ENCODE results near the gene IL20RB. TPM values are rescaled to one million over a fixed set of nuclear protein-coding genes. Genes with fewer than 3 reads are reported as not detected.

IL20RB gene
- total RNA-seq, 1 experiment from 2014 or later, result 4.2 TPM

- intact Hi-C loops (cut with micrococcal nuclease; ENCODE audit: unreplicated experiment), result no loop called here
- POLR2A ChIA-PET (ENCODE audit: low non-redundant PET), result interaction anchor here (0.6 kb wide), 1 partner anchor 1791 kb away, joined by 3 read pairs; no protein-coding TSS in a partner anchor
- peaks cover 13% of the 10 kb centered on the region for H3K36me3 ChIP-seq (ENCODE audit: insufficient read depth, low read length, poor library complexity, severe bottlenecking)
- peak; percentile 55 for DNase-seq (ENCODE audit: low spot score)
- BruUV-seq (replicated peaks), result no TSS peak
- CTCF ChIA-PET, result no interaction called here
- TF ChIP-seq EZH2 (IDR thresholded peaks at IDR 0.05; ENCODE audit: borderline replicate concordance, low read depth, low read length, poor library complexity, severe bottlenecking) (no peak), CTCF (conservative IDR thresholded peaks at IDR 0.05; ENCODE audit: low read depth, low read length) (no peak)
- no peaks in the 10 kb centered on the region for H3K27me3 ChIP-seq (replicated peaks; ENCODE audit: insufficient read depth, low read depth, low read length, poor library complexity)
- H3K9me3 ChIP-seq (ENCODE audit: low read depth, low read length, poor library complexity, severe bottlenecking), result peaks cover 10% of the 10 kb centered on the region
- H3K4me1 ChIP-seq (ENCODE audit: insufficient read depth, low read length, poor library complexity, severe bottlenecking), result peaks cover 47% of the 10 kb centered on the region
- peak overlapping the region; percentile 18 for H3K4me3 ChIP-seq (ENCODE audit: low read depth, low read length, poor library complexity, severe bottlenecking)
- H3K27ac ChIP-seq (ENCODE audit: low read depth, low read length, poor library complexity, severe bottlenecking), result peak overlapping the region; percentile 66
These were observed 32.2 kb upstream of the IL20RB start for GRCh38 chr3:136925425-136926190.

GRCh38 chr3:136928240-136928639 is 29.5 kb upstream of the IL20RB start:
- POLR2A ChIA-PET (ENCODE audit: low non-redundant PET), result no interaction called here
- intact Hi-C loops (cut with micrococcal nuclease; ENCODE audit: unreplicated experiment), result no loop called here
- H3K36me3 ChIP-seq (ENCODE audit: insufficient read depth, low read length, poor library complexity, severe bottlenecking), result peaks cover 4% of the 10 kb centered on the region
- CTCF ChIA-PET, result no interaction called here
- no peaks in the 10 kb centered on the region for H3K27me3 ChIP-seq (replicated peaks; ENCODE audit: insufficient read depth, low read depth, low read length, poor library complexity)
- TF ChIP-seq CTCF (conservative IDR thresholded peaks at IDR 0.05; ENCODE audit: low read depth, low read length) (no peak), EZH2 (IDR thresholded peaks at IDR 0.05; ENCODE audit: borderline replicate concordance, low read depth, low read length, poor library complexity, severe bottlenecking) (no peak)
- BruUV-seq (replicated peaks), result no TSS peak
- H3K4me1 ChIP-seq (ENCODE audit: insufficient read depth, low read length, poor library complexity, severe bottlenecking), result peaks cover 62% of the 10 kb centered on the region
- no peak overlapping the region for H3K4me3 ChIP-seq (ENCODE audit: low read depth, low read length, poor library complexity, severe bottlenecking)
- DNase-seq (ENCODE audit: low spot score), result no peak
- no peak overlapping the region for H3K27ac ChIP-seq (ENCODE audit: low read depth, low read length, poor library complexity, severe bottlenecking)
- H3K9me3 ChIP-seq (ENCODE audit: low read depth, low read length, poor library complexity, severe bottlenecking), result no peaks in the 10 kb centered on the region

GRCh38 chr3:136929977-136930670 is 27.7 kb upstream of the IL20RB start:
- Histone ChIP-seq H3K4me3 (ENCODE audit: low read depth, low read length, poor library complexity, severe bottlenecking) (peak overlapping the region; percentile 26), H3K9me3 (ENCODE audit: low read depth, low read length, poor library complexity, severe bottlenecking) (no peaks in the 10 kb centered on the region), H3K4me1 (ENCODE audit: insufficient read depth, low read length, poor library complexity, severe bottlenecking) (peaks cover 50% of the 10 kb centered on the region), H3K27me3 (replicated peaks; ENCODE audit: insufficient read depth, low read depth, low read length, poor library complexity) (no peaks in the 10 kb centered on the region), H3K36me3 (ENCODE audit: insufficient read depth, low read length, poor library complexity, severe bottlenecking) (peaks cover 4% of the 10 kb centered on the region), H3K27ac (ENCODE audit: low read depth, low read length, poor library complexity, severe bottlenecking) (peak overlapping the region; percentile 71)
- DNase-seq (ENCODE audit: low spot score), result peak; percentile 77
- TF ChIP-seq EZH2 (IDR thresholded peaks at IDR 0.05; ENCODE audit: borderline replicate concordance, low read depth, low read length, poor library complexity, severe bottlenecking) (no peak), CTCF (conservative IDR thresholded peaks at IDR 0.05; ENCODE audit: low read depth, low read length) (no peak)
- intact Hi-C loops (cut with micrococcal nuclease; ENCODE audit: unreplicated experiment), result no loop called here
- CTCF ChIA-PET, result no interaction called here
- POLR2A ChIA-PET (ENCODE audit: low non-redundant PET), result interaction anchor here (0.6 kb wide), 1 partner anchor 27 kb away, joined by 12 read pairs; no protein-coding TSS in a partner anchor
- BruUV-seq (replicated peaks), result no TSS peak

All from A673 (cell line).